GF-D8 (cell line): ENCODE results near the gene ANK3.
"Not testable (repeated sequence)": the region's sequence is repeated elsewhere in the genome, so short reads cannot be mapped to it uniquely, and the experiment has no call there.

ENCODE experiments used
- DNase-seq: peaks from one replicate; lab custom pipeline; 2025; lab: John Stamatoyannopoulos, UW

The ANK3 gene

DNA sequence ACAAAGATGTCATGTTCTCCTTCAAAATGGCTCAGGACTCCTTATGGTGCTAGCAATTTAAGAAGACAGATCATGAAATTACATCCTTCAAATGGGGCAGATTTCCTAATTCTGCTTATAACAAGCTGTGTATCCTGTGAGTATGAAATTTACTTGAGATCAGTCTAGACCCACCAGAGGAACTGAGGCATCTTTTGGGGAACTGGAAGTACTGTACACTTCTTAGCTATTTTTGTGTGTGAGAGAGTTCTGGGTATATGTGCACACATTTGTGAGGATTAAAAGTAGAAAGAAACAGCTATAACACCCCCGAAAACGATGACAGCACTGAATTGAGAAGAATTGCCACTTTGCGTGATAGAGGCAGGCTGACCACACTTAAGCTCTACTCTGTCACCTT lies 296.4 kb downstream of the ANK3 start:
- no peak for DNase-seq

GRCh38 chr10:60086862-60087261 lies 302.8 kb downstream of the ANK3 start:
- no peak for DNase-seq

- DNase-seq = no peak
Measured at GRCh38 chr10:60086421-60086820, 303.3 kb downstream of the ANK3 start.

- DNase-seq = no peak
Measured at GRCh38 chr10:60082744-60083344, 306.8 kb downstream of the ANK3 start.

DNA sequence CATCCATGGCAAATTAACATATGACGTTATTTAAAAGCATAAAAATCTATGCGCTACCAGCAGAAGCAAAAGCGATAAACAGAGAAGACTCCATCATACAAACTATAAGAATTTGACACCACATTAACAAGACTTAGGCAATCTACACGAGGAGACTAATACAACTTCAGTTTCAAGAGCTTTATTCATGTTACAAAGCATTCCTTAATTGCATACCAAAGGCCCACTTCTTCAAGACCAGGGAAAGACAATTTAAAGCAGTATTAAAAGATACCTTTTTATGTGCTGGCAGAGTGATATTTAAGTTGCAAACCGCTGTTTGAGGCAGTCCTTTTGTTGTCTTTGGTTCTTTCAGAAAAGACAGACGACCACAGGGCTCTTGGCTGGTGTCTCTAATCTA lies 307.3 kb downstream of the ANK3 start:
- no peak for DNase-seq

- no peak for DNase-seq
Measured at GRCh38 chr10:60073781-60074656, 315.7 kb downstream of the ANK3 start.

- DNase-seq = no peak
Measured at GRCh38 chr10:60073397-60073780, 316.3 kb downstream of the ANK3 start.

GRCh38 chr10:60069311-60069710 lies 320.4 kb downstream of the ANK3 start:
- no peak for DNase-seq

DNA sequence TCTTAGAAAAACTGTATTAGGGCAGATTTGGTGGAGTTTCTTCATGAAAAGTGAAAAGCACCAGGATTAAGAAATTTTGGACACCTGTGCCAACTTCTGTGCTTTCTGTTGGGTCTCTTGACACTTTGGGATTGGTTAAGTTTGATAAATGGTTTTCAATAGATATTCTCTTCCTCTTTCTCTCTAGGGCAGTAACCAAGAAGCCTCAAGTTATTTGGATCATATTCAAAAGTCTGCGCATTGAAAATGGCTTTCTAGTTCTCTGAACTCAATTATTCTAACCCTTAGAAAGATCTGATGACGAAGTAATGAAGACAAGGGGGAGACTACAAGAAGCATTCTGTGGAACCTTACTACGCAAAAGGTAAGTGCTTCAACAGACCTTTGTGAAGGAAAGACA lies 339.3 kb downstream of the ANK3 start:
- no peak for DNase-seq

DNA sequence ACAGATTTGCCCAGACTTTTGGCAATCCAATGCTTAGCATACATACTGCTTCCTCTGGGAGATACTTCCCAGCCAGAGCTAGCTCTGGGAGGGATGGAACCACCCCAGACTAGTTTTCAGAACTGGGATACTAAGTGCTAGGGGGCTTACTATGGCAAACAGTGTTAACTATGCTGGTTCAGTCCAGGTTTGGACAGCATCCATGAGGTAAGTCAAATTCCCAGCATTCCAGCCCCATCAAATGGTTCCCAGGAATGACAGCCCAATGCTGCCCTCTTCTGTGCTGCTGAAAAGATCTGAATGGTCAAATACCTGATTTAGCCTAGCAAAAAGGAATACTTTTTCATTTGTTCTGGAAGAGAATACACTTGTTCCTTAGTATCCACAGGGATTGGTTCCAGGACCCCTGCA lies 341.6 kb downstream of the ANK3 start:
- DNase-seq = no peak

- no peak for DNase-seq
Measured at GRCh38 chr10:60045571-60045970, 344.1 kb downstream of the ANK3 start.

DNA sequence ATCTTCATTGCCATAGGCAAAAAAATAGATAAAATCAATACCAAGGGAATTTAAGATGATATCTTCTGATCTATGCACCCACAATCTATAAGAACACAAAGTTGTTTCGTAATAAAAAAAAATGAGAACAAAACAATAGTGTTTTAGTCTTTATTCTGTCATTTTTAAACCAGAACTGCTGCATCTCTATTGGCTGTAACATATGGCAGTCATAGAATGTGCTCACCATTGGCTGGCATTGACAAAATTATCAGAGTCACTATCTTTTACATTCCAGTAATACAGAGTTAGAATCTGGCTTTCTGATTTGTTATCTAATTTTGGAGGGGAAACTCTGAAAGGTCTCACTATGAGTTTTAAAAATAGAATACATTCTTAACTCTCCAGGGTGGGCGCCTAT lies 344.7 kb downstream of the ANK3 start:
- no peak for DNase-seq

DNA sequence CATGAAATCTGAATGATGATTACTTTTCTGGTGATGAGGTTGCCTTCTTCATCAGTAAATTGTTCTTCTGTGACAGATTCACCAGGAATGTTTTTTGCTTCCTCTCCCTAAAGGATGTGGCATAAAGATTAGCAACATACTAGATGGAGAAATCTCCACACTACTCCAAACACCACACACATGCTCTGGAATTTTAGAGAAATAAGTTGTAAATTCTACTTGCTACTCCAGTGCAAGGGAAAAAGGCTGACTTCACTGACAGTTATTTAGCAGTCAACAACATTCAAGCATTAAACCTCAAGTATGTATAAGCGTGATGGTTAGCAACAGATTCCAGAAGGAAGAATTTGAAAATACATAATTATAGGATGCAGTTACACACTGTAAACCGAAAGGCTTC lies 345.4 kb downstream of the ANK3 start:
- no peak for DNase-seq

- no peak for DNase-seq
Measured at GRCh38 chr10:60043561-60044241, 346.0 kb downstream of the ANK3 start.

DNA sequence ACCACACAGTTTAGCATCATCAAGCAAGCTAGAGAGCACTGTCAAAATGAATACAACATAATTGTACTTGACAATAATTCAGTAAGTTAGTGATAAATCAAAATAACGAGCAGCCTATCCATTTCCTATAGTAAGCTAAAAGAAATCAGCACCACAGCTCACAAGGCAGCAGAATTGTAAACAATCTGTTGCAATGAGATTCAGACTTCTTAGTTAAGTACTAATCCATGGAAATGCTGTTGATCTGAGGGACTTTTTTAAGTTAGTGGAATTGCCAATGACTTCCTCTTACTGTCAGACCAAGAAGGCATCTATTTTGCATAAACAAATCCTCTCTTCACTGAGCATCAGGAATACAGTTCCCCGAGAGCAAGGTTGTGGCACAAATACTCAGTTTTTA lies 346.8 kb downstream of the ANK3 start:
- DNase-seq = no peak

GRCh38 chr10:60042262-60042661 lies 347.4 kb downstream of the ANK3 start:
- DNase-seq = no peak

- no peak for DNase-seq
Measured at GRCh38 chr10:60041489-60042133, 348.1 kb downstream of the ANK3 start.

DNA sequence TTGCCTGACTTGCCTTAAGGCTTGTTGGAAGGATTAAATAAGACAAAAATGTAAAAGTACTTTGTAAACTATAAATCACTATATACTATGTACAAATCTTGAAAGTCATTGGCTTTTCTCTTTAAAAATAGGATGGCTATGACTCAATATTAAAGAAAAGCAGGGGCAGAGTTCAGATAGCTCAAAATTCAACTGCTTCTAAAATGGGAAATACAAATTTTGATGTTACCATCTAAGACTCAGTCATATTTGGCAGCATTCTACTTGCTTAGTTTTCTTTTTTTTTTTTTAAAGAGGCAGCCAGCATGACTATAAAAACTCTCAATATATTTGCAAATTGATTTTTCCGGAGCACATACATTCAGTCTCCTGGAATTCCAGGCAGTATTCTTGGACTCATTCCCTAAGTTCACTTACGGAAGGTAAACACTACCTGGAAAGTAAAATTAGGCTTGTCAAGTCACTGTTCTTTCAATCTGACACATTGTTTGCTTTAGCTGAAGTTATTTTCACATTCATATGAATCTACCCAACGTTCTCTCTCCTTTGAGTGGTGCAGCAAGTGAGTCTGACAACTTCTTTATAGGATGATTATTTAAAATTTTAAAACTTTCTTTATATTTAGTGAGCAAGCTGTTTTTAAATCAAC lies 349.5 kb downstream of the ANK3 start:
- no peak for DNase-seq

- no peak for DNase-seq
Measured at GRCh38 chr10:60035984-60036383, 353.7 kb downstream of the ANK3 start.

GRCh38 chr10:60035375-60035774 lies 354.3 kb downstream of the ANK3 start:
- DNase-seq = not testable (repeated sequence)

GRCh38 chr10:60032723-60033122 lies 357.0 kb downstream of the ANK3 start:
- DNase-seq = peak; percentile 36

GRCh38 chr10:60031664-60032063 lies 358.0 kb downstream of the ANK3 start:
- no peak for DNase-seq
